GM12878 (cell line): ENCODE data around the gene MDGA2. TPM values are rescaled to one million over a fixed set of nuclear protein-coding genes. Genes with fewer than 3 reads are reported as not detected.

Source experiments
- ATAC-seq: fragments of 200-7000 bp; cut with Tn5 transposase; 3 replicates; pipeline ENCODE4 v1.9.1; 2020; ENCODE audit warnings: mild to moderate bottlenecking, moderate library complexity
- BruUV-seq: library from RNA; stranded (reverse); fragments of 400-500 nt; replicated peaks from 2 replicates; lab custom pipeline; 2021; lab: Mats Ljungman, UMichigan
- CTCF ChIA-PET: fragments of 300-600 bp; sonication (Branson Sonifier 250); formaldehyde crosslinking; extraction: SDS; loops from one replicate; lab custom pipeline; 2021; ENCODE audit warnings: inconsistent platforms; lab: Yijun Ruan, JAX
- POLR2A ChIA-PET: fragments of 350-600 bp; formaldehyde crosslinking; extraction: SDS; loops from one replicate; lab custom pipeline; 2021; ENCODE audit warnings: inconsistent platforms; lab: Charles Lee
- RAD21 ChIA-PET: fragments of 300-600 bp; sonication (Branson Sonifier 250); formaldehyde crosslinking; loops from one replicate; lab custom pipeline; 2023; ENCODE audit warnings: antibody characterized with exemption; ENCODE audit not compliant: unreplicated experiment; lab: Charles Lee
- SMC1A ChIA-PET: fragments of 300-600 bp; sonication (Branson Sonifier 250); formaldehyde crosslinking; loops from one replicate; lab custom pipeline; 2023; ENCODE audit not compliant: unreplicated experiment, uncharacterized antibody; lab: Charles Lee
- DNase-seq: peaks from one replicate; pipeline ENCODE4 v3.0.0-alpha.2; 2011; ENCODE audit warnings: low read depth, low spot score
- FAIRE-seq: peaks from 3 replicates; lab custom pipeline; 2011; peaks lifted over from hg19 to GRCh38; lab: Jason Lieb, UNC
- H2AFZ ChIP-seq: 2 replicates; pipeline ENCODE4 v1.6.0; 2011; ENCODE audit warnings: low read depth, low read length, control low read depth; ENCODE audit not compliant: control insufficient read depth
- H3K27ac ChIP-seq: 2 replicates; pipeline ENCODE4 v1.5.1; 2011; ENCODE audit warnings: control low read depth; ENCODE audit not compliant: control insufficient read depth, insufficient read depth
- H3K27me3 ChIP-seq, 2 experiments: replicated peaks in 1 of 2; 2 replicates each; pipeline versions ENCODE4 v1.6.0 to v1.6.1; 2011; ENCODE audit warnings: low read length in 1 of 2; ENCODE audit not compliant: control insufficient read depth in 2 of 2, insufficient read depth in 2 of 2
- H3K36me3 ChIP-seq, 2 experiments: 2 replicates each; pipeline ENCODE4 v1.5.1; 2011; ENCODE audit warnings: low read length in 1 of 2; ENCODE audit not compliant: control insufficient read depth in 2 of 2, insufficient read depth in 2 of 2
- H3K4me1 ChIP-seq: 2 replicates; pipeline ENCODE4 v1.6.1; 2011; ENCODE audit warnings: mild to moderate bottlenecking, low read length, moderate library complexity, mixed read lengths; ENCODE audit not compliant: control insufficient read depth, insufficient read depth
- H3K4me2 ChIP-seq: 2 replicates; pipeline ENCODE4 v1.6.0; 2011; ENCODE audit warnings: control low read depth; ENCODE audit not compliant: control insufficient read depth, insufficient read depth
- H3K4me3 ChIP-seq: fragments of 200-600 bp; sonication (generic); 2 replicates; pipeline ENCODE4 v1.5.1; 2016
- H3K79me2 ChIP-seq: 2 replicates; pipeline ENCODE4 v1.6.0; 2011; ENCODE audit warnings: low read length; ENCODE audit not compliant: control insufficient read depth, insufficient read depth
- H3K9ac ChIP-seq: 2 replicates; pipeline ENCODE4 v1.8.0; 2011; ENCODE audit warnings: low read length, control low read depth, mixed read lengths; ENCODE audit not compliant: control insufficient read depth, insufficient read depth
- H3K9me3 ChIP-seq: replicated peaks from 3 replicates; pipeline ENCODE4 v1.5.1; 2011; ENCODE audit warnings: mild to moderate bottlenecking, low read length; ENCODE audit not compliant: control insufficient read depth, insufficient read depth
- H4K20me1 ChIP-seq: 2 replicates; pipeline ENCODE4 v1.6.0; 2011; ENCODE audit not compliant: control insufficient read depth, insufficient read depth
- BMI1 ChIP-seq: fragments of 450-650 bp; IDR thresholded peaks from 2 replicates; pipeline ENCODE4 v1.6.1; 2016; ENCODE audit warnings: mild to moderate bottlenecking, moderate library complexity, borderline replicate concordance
- CHD1 ChIP-seq: IDR thresholded peaks from 2 replicates; pipeline ENCODE4 v1.6.1; 2012; ENCODE audit warnings: low read depth, low read length, improper control_type of control experiment
- EED ChIP-seq: sonication (generic); IDR thresholded peaks from 2 replicates; pipeline ENCODE4 v1.6.1; 2016; ENCODE audit warnings: antibody characterized with exemption, low read depth
- FOXM1 ChIP-seq: IDR thresholded peaks from 2 replicates; pipeline ENCODE4 v1.6.1; 2012; ENCODE audit warnings: low read depth, mild to moderate bottlenecking, inconsistent platforms, low read length, moderate library complexity
- JUNB ChIP-seq: IDR thresholded peaks from 2 replicates; pipeline ENCODE4 v1.6.1; 2016; ENCODE audit warnings: antibody characterized with exemption, mild to moderate bottlenecking
- MXI1 ChIP-seq: fragments of 150-350 bp; IDR thresholded peaks from 2 replicates; pipeline ENCODE4 v1.6.1; 2011; ENCODE audit warnings: low read depth, mild to moderate bottlenecking, inconsistent platforms, low read length, improper control_type of control experiment
- POLR2AphosphoS2 ChIP-seq: IDR thresholded peaks from 2 replicates; pipeline ENCODE4 v1.6.1; 2011; ENCODE audit warnings: low read depth, mild to moderate bottlenecking, low read length, improper control_type of control experiment, moderate library complexity
- POU2F2 ChIP-seq: IDR thresholded peaks from 3 replicates; pipeline ENCODE4 v1.6.1; 2011; ENCODE audit warnings: low read depth, mild to moderate bottlenecking, low read length, borderline replicate concordance
- RFX5 ChIP-seq: IDR thresholded peaks from 2 replicates; pipeline ENCODE4 v1.6.1; 2011; ENCODE audit warnings: low read depth, low read length, improper control_type of control experiment
- SIN3A ChIP-seq: IDR thresholded peaks from 2 replicates; pipeline ENCODE4 v1.6.1; 2012; ENCODE audit warnings: low read depth, low read length, improper control_type of control experiment
- SP1 ChIP-seq: IDR thresholded peaks from one replicate; pipeline ENCODE4 v1.6.1; 2011; ENCODE audit warnings: low read depth, low read length
- SUPT20H ChIP-seq: IDR thresholded peaks from 2 replicates; pipeline ENCODE4 v1.6.1; 2011; ENCODE audit warnings: low read depth, mild to moderate bottlenecking, low read length, moderate library complexity, borderline replicate concordance; ENCODE audit not compliant: control insufficient read depth
- WRNIP1 ChIP-seq: IDR thresholded peaks from 2 replicates; pipeline ENCODE4 v1.6.1; 2011; ENCODE audit warnings: low read depth, low read length, improper control_type of control experiment, borderline replicate concordance
- YBX1 ChIP-seq: fragments of 450-650 bp; IDR thresholded peaks from 2 replicates; pipeline ENCODE4 v1.6.1; 2016; ENCODE audit warnings: antibody characterized with exemption
- ZNF274 ChIP-seq: IDR thresholded peaks from one replicate; pipeline ENCODE4 v1.8.0; 2011; ENCODE audit not compliant: insufficient read length, insufficient read depth
- WGBS: methylation state at CpG from one replicate; pipeline ENCODE4 v1.1.6; 2016; ENCODE audit warnings: low lambda C conversion rate; ENCODE audit not compliant: insufficient replicate concordance, insufficient coverage; ENCODE audit errors: missing lambda C conversion rate; 5-methylcytosine and 5-hydroxymethylcytosine counted together
- in situ Hi-C: fragments of 300-500 bp; cut with MboI; formaldehyde crosslinking; loops from 9 replicates; pipeline ENCODE4 v1.14.3; 2018; ENCODE audit warnings: mixed read lengths
- intact Hi-C: fragments of 100-400 bp; cut with micrococcal nuclease; formaldehyde crosslinking; loops from one replicate; pipeline ENCODE4 v1.14.2; 2022; ENCODE audit not compliant: unreplicated experiment
- polyA plus RNA-seq, 11 experiments: library from polyadenylated mRNA; depleted of rRNA in 4 of 11; unstranded in 6 of 11; stranded (reverse) in 5 of 11; fragments of >200 nt; fragmentation: Nextera tagmentation in 4 of 11; fragmentation: Illumina TruSeq in 1 of 11; extraction: Ambion mirVana in 4 of 11; extraction: Trizol in 1 of 11; gene quantifications; 1 replicate in 1 of 11; 2 replicates in 10 of 11; pipeline versions ENCODE4 v1.2.1 to v1.2.3, GENCODE V29; 2011 to 2016; ENCODE audit warnings: inconsistent platforms in 2 of 11, missing spikeins in 2 of 11, low read depth in 1 of 11
- total RNA-seq, 4 experiments: library from RNA; depleted of rRNA in 3 of 4; stranded (reverse); fragments of >200 nt in 3 of 4; fragmentation: Illumina TruSeq in 1 of 4; extraction: Trizol in 1 of 4; gene quantifications; 2 replicates each; pipeline versions ENCODE4 v1.2.1 to v1.2.3, GENCODE V29; 2013 to 2021
- TF ChIP-seq, protein P1 (sequence below): IDR thresholded peaks from 2 replicates; pipeline ENCODE4 v1.6.1; 2012; ENCODE audit warnings: low read depth, low read length, improper control_type of control experiment
- TF ChIP-seq, protein P2 (sequence below): IDR thresholded peaks from 2 replicates; pipeline ENCODE4 v1.6.1; 2011; ENCODE audit warnings: borderline replicate concordance, low read depth, mild to moderate bottlenecking, moderate library complexity, low read length; ENCODE audit not compliant: insufficient read depth, poor library complexity, severe bottlenecking
- TF ChIP-seq, protein P3 (sequence below), 3 experiments: IDR thresholded peaks in 2 of 3; conservative IDR thresholded peaks in 1 of 3; 2 replicates each; pipeline ENCODE4 v1.5.1; 2011; ENCODE audit warnings: low read depth in 3 of 3, low read length in 3 of 3, mild to moderate bottlenecking in 3 of 3, control low read depth in 2 of 3, moderate library complexity in 2 of 3, inconsistent platforms in 1 of 3, mixed read lengths in 1 of 3; ENCODE audit not compliant: control insufficient read depth in 2 of 3, insufficient read depth in 1 of 3; ENCODE audit errors: extremely low read depth in 1 of 3

Gene MDGA2
- total and polyA plus RNA-seq, 10 of the 15 experiments (the other 5 are each of a cell fraction or from before 2014, with no cell fraction given), result not detected

DNA sequence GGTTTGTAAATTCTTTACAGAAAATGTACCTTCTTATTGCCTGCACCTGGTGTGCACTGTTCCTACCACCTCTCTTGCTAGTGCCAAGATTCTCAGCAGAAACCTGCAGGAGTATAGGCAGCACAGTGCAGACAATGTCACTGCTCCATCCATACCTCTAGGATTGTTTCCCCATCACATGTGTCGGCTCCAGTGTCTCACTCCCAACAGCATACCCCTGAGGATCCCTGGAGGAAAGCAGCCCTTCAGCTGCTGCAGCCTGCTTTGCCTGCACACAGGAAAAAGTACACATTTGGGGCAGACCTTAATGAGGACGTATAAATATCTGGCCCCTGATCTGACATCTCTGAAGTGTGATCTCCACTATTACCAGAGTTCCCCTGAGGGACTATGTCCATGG, 235.5 kb downstream of the MDGA2 start:
- no peak for DNase-seq
- H3K4me2 ChIP-seq, result no peak overlapping the region
- H3K9ac ChIP-seq, result no peak overlapping the region
- in situ Hi-C loops, result no loop called here
- no peaks in the 10 kb centered on the region for H3K9me3 ChIP-seq
- SMC1A ChIA-PET, result no interaction called here
- no peak for FAIRE-seq
- intact Hi-C loops, result no loop called here
- POLR2A ChIA-PET, result no interaction called here
- RAD21 ChIA-PET, result no interaction called here
- CTCF ChIA-PET, result no interaction called here
- no peaks in the 10 kb centered on the region for H3K27me3 ChIP-seq
- BruUV-seq, result no TSS peak
- H4K20me1 ChIP-seq, result no peaks in the 10 kb centered on the region
- no peak overlapping the region for H2AFZ ChIP-seq
- H3K27ac ChIP-seq, result no peak overlapping the region
- no peaks in the 10 kb centered on the region for H3K36me3 ChIP-seq
- no peak overlapping the region for H3K4me3 ChIP-seq
- no peaks in the 10 kb centered on the region for H3K79me2 ChIP-seq
- H3K4me1 ChIP-seq, result no peaks in the 10 kb centered on the region
- 8% methylated on average over 2 of the region's 2 CpGs for WGBS
- no peak for ATAC-seq
- TF ChIP-seq SIN3A, result no peak
- TF ChIP-seq, protein P1, sequence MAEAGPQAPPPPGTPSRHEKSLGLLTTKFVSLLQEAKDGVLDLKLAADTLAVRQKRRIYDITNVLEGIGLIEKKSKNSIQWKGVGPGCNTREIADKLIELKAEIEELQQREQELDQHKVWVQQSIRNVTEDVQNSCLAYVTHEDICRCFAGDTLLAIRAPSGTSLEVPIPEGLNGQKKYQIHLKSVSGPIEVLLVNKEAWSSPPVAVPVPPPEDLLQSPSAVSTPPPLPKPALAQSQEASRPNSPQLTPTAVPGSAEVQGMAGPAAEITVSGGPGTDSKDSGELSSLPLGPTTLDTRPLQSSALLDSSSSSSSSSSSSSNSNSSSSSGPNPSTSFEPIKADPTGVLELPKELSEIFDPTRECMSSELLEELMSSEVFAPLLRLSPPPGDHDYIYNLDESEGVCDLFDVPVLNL, result no peak
- no peak for TF ChIP-seq FOXM1
- TF ChIP-seq RFX5, result no peak
- no peak for TF ChIP-seq YBX1
- TF ChIP-seq POLR2AphosphoS2, result no peak
- TF ChIP-seq WRNIP1, result no peak
- no peak for TF ChIP-seq CHD1
- no peak for TF ChIP-seq SUPT20H
- TF ChIP-seq, protein P2, sequence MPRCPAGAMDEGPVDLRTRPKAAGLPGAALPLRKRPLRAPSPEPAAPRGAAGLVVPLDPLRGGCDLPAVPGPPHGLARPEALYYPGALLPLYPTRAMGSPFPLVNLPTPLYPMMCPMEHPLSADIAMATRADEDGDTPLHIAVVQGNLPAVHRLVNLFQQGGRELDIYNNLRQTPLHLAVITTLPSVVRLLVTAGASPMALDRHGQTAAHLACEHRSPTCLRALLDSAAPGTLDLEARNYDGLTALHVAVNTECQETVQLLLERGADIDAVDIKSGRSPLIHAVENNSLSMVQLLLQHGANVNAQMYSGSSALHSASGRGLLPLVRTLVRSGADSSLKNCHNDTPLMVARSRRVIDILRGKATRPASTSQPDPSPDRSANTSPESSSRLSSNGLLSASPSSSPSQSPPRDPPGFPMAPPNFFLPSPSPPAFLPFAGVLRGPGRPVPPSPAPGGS, result no peak
- TF ChIP-seq EED, result no peak
- TF ChIP-seq POU2F2, result no peak
- no peak for TF ChIP-seq ZNF274
- TF ChIP-seq SP1, result no peak
- TF ChIP-seq JUNB, result no peak
- TF ChIP-seq BMI1, result no peak
- TF ChIP-seq, protein P3, sequence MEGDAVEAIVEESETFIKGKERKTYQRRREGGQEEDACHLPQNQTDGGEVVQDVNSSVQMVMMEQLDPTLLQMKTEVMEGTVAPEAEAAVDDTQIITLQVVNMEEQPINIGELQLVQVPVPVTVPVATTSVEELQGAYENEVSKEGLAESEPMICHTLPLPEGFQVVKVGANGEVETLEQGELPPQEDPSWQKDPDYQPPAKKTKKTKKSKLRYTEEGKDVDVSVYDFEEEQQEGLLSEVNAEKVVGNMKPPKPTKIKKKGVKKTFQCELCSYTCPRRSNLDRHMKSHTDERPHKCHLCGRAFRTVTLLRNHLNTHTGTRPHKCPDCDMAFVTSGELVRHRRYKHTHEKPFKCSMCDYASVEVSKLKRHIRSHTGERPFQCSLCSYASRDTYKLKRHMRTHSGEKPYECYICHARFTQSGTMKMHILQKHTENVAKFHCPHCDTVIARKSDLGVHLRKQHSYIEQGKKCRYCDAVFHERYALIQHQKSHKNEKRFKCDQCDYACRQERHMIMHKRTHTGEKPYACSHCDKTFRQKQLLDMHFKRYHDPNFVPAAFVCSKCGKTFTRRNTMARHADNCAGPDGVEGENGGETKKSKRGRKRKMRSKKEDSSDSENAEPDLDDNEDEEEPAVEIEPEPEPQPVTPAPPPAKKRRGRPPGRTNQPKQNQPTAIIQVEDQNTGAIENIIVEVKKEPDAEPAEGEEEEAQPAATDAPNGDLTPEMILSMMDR (IDR thresholded peaks at IDR 0.05 in 2 of 3, conservative IDR thresholded peaks at IDR 0.05 in 1 of 3; ENCODE audit: control insufficient read depth in 2 of 3, extremely low read depth in 1 of 3, insufficient read depth in 1 of 3, low read depth in 3 of 3, low read length in 3 of 3), result no peak
- TF ChIP-seq MXI1, result no peak
